Neuronal stem cell (in vitro differentiated cells): Measurements from ENCODE around the gene SPATA31D1.
A peak's percentile ranks its signal among the peaks of the same experiment; 100 is the strongest.

ENCODE experiments used
- DNase-seq: peaks from one replicate; pipeline ENCODE4 v3.0.0-alpha.2; 2013; ENCODE audit warnings: low spot score
- H2AFZ ChIP-seq: one replicate; pipeline ENCODE4 v1.6.1; 2013; ENCODE audit warnings: mild to moderate bottlenecking, low read length, inconsistent platforms
- H2AK5ac ChIP-seq: 2 replicates; pipeline ENCODE4 v1.6.1; 2013; ENCODE audit warnings: low read depth, mild to moderate bottlenecking, inconsistent platforms, low read length, moderate library complexity, mixed read lengths
- H2BK120ac ChIP-seq: 2 replicates; pipeline ENCODE4 v1.6.1; 2013; ENCODE audit warnings: low read depth, mild to moderate bottlenecking, inconsistent platforms, low read length, moderate library complexity, mixed read lengths
- H2BK12ac ChIP-seq: one replicate; pipeline ENCODE4 v1.6.1; 2013; ENCODE audit warnings: low read length, inconsistent platforms
- H2BK15ac ChIP-seq: 2 replicates; pipeline ENCODE4 v1.6.1; 2013; ENCODE audit warnings: mild to moderate bottlenecking, low read length, inconsistent platforms, mixed read lengths
- H2BK5ac ChIP-seq: one replicate; pipeline ENCODE4 v1.6.1; 2013; ENCODE audit warnings: inconsistent platforms, mild to moderate bottlenecking, low read length, moderate library complexity
- H3K14ac ChIP-seq: one replicate; pipeline ENCODE4 v1.6.1; 2013; ENCODE audit warnings: low read length, inconsistent platforms
- H3K18ac ChIP-seq: 2 replicates; pipeline ENCODE4 v1.6.1; 2013; ENCODE audit warnings: low read length, inconsistent platforms
- H3K23ac ChIP-seq: 2 replicates; pipeline ENCODE4 v1.6.1; 2013; ENCODE audit warnings: low read depth, mild to moderate bottlenecking, mixed read lengths, low read length, inconsistent platforms; ENCODE audit not compliant: poor library complexity
- H3K27ac ChIP-seq: replicated peaks from 3 replicates; pipeline ENCODE4 v1.5.1; 2013; ENCODE audit warnings: low read length, inconsistent platforms
- H3K27me3 ChIP-seq, 3 experiments: 2 replicates each; pipeline ENCODE4 v1.6.1; 2013; ENCODE audit warnings: low read length in 3 of 3, mild to moderate bottlenecking in 2 of 3, inconsistent platforms in 1 of 3, low read depth in 1 of 3, mixed read lengths in 1 of 3, moderate library complexity in 1 of 3; ENCODE audit not compliant: control insufficient read depth in 3 of 3, insufficient read depth in 3 of 3
- H3K36me3 ChIP-seq, 2 donors: replicated peaks in 1 of 2; 2 replicates each; pipeline ENCODE4 v1.6.1; 2013; ENCODE audit warnings: low read length in 2 of 2; ENCODE audit not compliant: control insufficient read depth in 2 of 2, insufficient read depth in 2 of 2
- H3K4ac ChIP-seq: 2 replicates; pipeline ENCODE4 v1.6.1; 2013; ENCODE audit warnings: inconsistent platforms, mild to moderate bottlenecking, low read length, moderate library complexity
- H3K4me1 ChIP-seq, 2 donors: 1 replicate in 1 of 2; 2 replicates in 1 of 2; pipeline ENCODE4 v1.6.1; 2013; ENCODE audit warnings: low read length in 2 of 2, low read depth in 1 of 2; ENCODE audit not compliant: control insufficient read depth in 2 of 2, insufficient read depth in 1 of 2
- H3K4me2 ChIP-seq: one replicate; pipeline ENCODE4 v1.6.1; 2013; ENCODE audit warnings: mild to moderate bottlenecking, low read length, inconsistent platforms; ENCODE audit not compliant: insufficient read depth, poor library complexity, severe bottlenecking
- H3K4me3 ChIP-seq, 2 donors: 2 replicates each; pipeline ENCODE4 v1.5.1; 2013; ENCODE audit warnings: low read length in 2 of 2, mild to moderate bottlenecking in 2 of 2, inconsistent platforms in 1 of 2, moderate library complexity in 1 of 2
- H3K79me1 ChIP-seq: one replicate; pipeline ENCODE4 v1.6.1; 2013; ENCODE audit warnings: low read depth, mild to moderate bottlenecking, inconsistent platforms, low read length, moderate library complexity
- H3K9ac ChIP-seq: one replicate; pipeline ENCODE4 v1.6.1; 2013; ENCODE audit warnings: mild to moderate bottlenecking, low read depth, low read length, inconsistent platforms; ENCODE audit not compliant: poor library complexity
- H3K9me3 ChIP-seq, 2 donors: replicated peaks in 1 of 2; 2 replicates each; pipeline versions ENCODE3 to v1.6.1; 2013; ENCODE audit warnings: low read length in 2 of 2, mild to moderate bottlenecking in 2 of 2, inconsistent platforms in 1 of 2, low read depth in 1 of 2, mixed read lengths in 1 of 2, moderate library complexity in 1 of 2; ENCODE audit not compliant: control insufficient read depth in 2 of 2, insufficient read depth in 1 of 2
- H4K8ac ChIP-seq: one replicate; pipeline ENCODE4 v1.6.1; 2013; ENCODE audit warnings: low read depth, mild to moderate bottlenecking, inconsistent platforms, low read length, moderate library complexity
- H4K91ac ChIP-seq: one replicate; pipeline ENCODE4 v1.6.1; 2013; ENCODE audit warnings: low read length, low read depth, mild to moderate bottlenecking, inconsistent platforms; ENCODE audit not compliant: poor library complexity
- WGBS, 2 donors: extraction: QIAGEN DNeasy Blood & Tissue Kit; methylation state at CpG; one replicate each; pipeline ENCODE4 v1.1.7; 2013; ENCODE audit warnings: missing lambda C conversion rate in 2 of 2, mixed read lengths in 1 of 2; ENCODE audit not compliant: insufficient read length in 2 of 2, insufficient replicate concordance in 1 of 2; ENCODE audit errors: extremely low coverage in 2 of 2; 5-methylcytosine and 5-hydroxymethylcytosine counted together

SPATA31D1 gene

GRCh38 chr9:82022121-82022520 lies 33.5 kb downstream of the SPATA31D1 start:
- H3K27me3 ChIP-seq = no peaks in the 10 kb centered on the region
- no peak overlapping the region for H4K91ac ChIP-seq
- H3K9me3 ChIP-seq = no peaks in the 10 kb centered on the region
- H4K8ac ChIP-seq = no peak overlapping the region
- H3K4ac ChIP-seq = no peak overlapping the region
- no peaks in the 10 kb centered on the region for H3K79me1 ChIP-seq
- no peak overlapping the region for H3K9ac ChIP-seq
- H3K18ac ChIP-seq = no peak overlapping the region
- H3K4me1 ChIP-seq = no peaks in the 10 kb centered on the region
- no CpG with 5 or more reads among the region's 2 CpGs for WGBS, 2 donors
- H3K36me3 ChIP-seq = no peaks in the 10 kb centered on the region
- no peak overlapping the region for H2AK5ac ChIP-seq
- H3K23ac ChIP-seq = no peak overlapping the region
- H3K4me2 ChIP-seq = no peak overlapping the region
- no peak overlapping the region for H2BK15ac ChIP-seq
- no peak overlapping the region for H3K27ac ChIP-seq
- H2BK5ac ChIP-seq = no peak overlapping the region
- H3K4me3 ChIP-seq = no peak overlapping the region
- no peak for DNase-seq
- H2BK120ac ChIP-seq = no peak overlapping the region
- no peak overlapping the region for H3K14ac ChIP-seq
- no peak overlapping the region for H2AFZ ChIP-seq
- no peak overlapping the region for H2BK12ac ChIP-seq

- WGBS, 2 donors = no CpG with 5 or more reads among the region's 1 CpG
- no peak overlapping the region for H2BK12ac ChIP-seq
- no peak overlapping the region for H3K4me3 ChIP-seq
- H4K91ac ChIP-seq = no peak overlapping the region
- H2BK15ac ChIP-seq = no peak overlapping the region
- no peak overlapping the region for H3K27ac ChIP-seq
- no peaks in the 10 kb centered on the region for H3K9me3 ChIP-seq
- no peaks in the 10 kb centered on the region for H3K79me1 ChIP-seq
- no peak overlapping the region for H3K18ac ChIP-seq
- H2BK5ac ChIP-seq = no peak overlapping the region
- H3K4me2 ChIP-seq = no peak overlapping the region
- H3K4ac ChIP-seq = no peak overlapping the region
- H2AFZ ChIP-seq = no peak overlapping the region
- H2BK120ac ChIP-seq = no peak overlapping the region
- H3K4me1 ChIP-seq = no peaks in the 10 kb centered on the region
- no peaks in the 10 kb centered on the region for H3K27me3 ChIP-seq
- H4K8ac ChIP-seq = no peak overlapping the region
- no peak for DNase-seq
- H3K14ac ChIP-seq = no peak overlapping the region
- no peak overlapping the region for H3K23ac ChIP-seq
- no peaks in the 10 kb centered on the region for H3K36me3 ChIP-seq
- H3K9ac ChIP-seq = no peak overlapping the region
- H2AK5ac ChIP-seq = no peak overlapping the region
These were observed 36.3 kb downstream of the SPATA31D1 start for GRCh38 chr9:82024908-82025307.

GRCh38 chr9:82031538-82032280 lies 43.1 kb downstream of the SPATA31D1 start:
- Histone ChIP-seq H3K36me3 (no peaks in the 10 kb centered on the region), H2AFZ (peak overlapping the region; percentile 34), H3K4ac (no peak overlapping the region), H3K4me1 (no peaks in the 10 kb centered on the region), H3K9me3 (no peaks in the 10 kb centered on the region), H2BK120ac (no peak overlapping the region), H2BK12ac (no peak overlapping the region), H3K14ac (no peak overlapping the region), H3K79me1 (no peaks in the 10 kb centered on the region), H4K8ac (no peak overlapping the region), H3K4me3 (no peak overlapping the region), H2AK5ac (no peak overlapping the region), H3K4me2 (no peak overlapping the region), H2BK15ac (no peak overlapping the region), H4K91ac (no peak overlapping the region), H3K23ac (no peak overlapping the region), H3K9ac (no peak overlapping the region), H3K27ac (no peak overlapping the region), H2BK5ac (no peak overlapping the region), H3K18ac (no peak overlapping the region), H3K27me3 (no peaks in the 10 kb centered on the region)
- WGBS, 2 donors = no CpG with 5 or more reads among the region's 5 CpGs
- DNase-seq = no peak

- Histone ChIP-seq H2AK5ac (no peak overlapping the region), H3K18ac (no peak overlapping the region), H2AFZ (no peak overlapping the region), H4K8ac (no peak overlapping the region), H2BK12ac (no peak overlapping the region), H3K27me3 (no peaks in the 10 kb centered on the region), H3K36me3 (no peaks in the 10 kb centered on the region), H3K23ac (no peak overlapping the region), H3K4me2 (no peak overlapping the region), H3K9me3 (no peaks in the 10 kb centered on the region), H3K9ac (no peak overlapping the region), H2BK120ac (no peak overlapping the region), H3K4ac (no peak overlapping the region), H2BK5ac (no peak overlapping the region), H2BK15ac (no peak overlapping the region), H3K27ac (no peak overlapping the region), H3K4me3 (no peak overlapping the region), H3K79me1 (no peaks in the 10 kb centered on the region), H4K91ac (no peak overlapping the region), H3K4me1 (no peaks in the 10 kb centered on the region), H3K14ac (no peak overlapping the region)
- DNase-seq = no peak
- no CpG with 5 or more reads among the region's 5 CpGs for WGBS, 2 donors
These were observed 46.6 kb downstream of the SPATA31D1 start for GRCh38 chr9:82034956-82035731.
